SH-SY5Y (cell line): ENCODE results near the gene TMEM17.

Experiments used
- GATA2 ChIP-seq: IDR thresholded peaks from 2 replicates; pipeline ENCODE4 v1.6.1; 2011; ENCODE audit warnings: mild to moderate bottlenecking, low read depth, low read length
- GATA3 ChIP-seq: IDR thresholded peaks from 2 replicates; pipeline ENCODE4 v1.6.1; 2011; ENCODE audit warnings: low read depth, mild to moderate bottlenecking, low read length, moderate library complexity

DNA sequence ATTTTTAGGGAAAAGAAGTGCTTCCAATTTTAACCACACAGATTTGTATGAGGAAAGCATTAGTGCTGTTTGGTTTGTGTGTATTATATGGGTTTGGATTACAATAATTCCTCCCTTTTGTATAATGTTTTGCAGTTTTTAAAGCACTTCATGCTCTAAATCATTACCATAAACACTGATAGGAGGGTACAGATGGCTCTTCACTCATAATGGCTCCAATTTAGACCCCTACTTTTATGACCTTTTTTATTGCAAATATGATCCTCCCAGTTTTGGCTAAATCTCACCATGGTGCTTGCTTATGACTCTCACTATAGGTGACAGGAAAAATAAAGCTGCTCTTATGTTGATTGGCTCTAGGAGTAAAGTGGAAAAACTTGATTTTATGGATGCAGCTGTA is 23.8 kb upstream of the TMEM17 start:
- TF ChIP-seq GATA3 (no peak), GATA2 (no peak)
